Cardiac fibroblast (primary cell): ENCODE data around the gene IPO9.

ENCODE experiments used
- DNase-seq, 2 donors: peaks; one replicate each; pipeline versions ENCODE4 v3.0.0 to v3.0.0-alpha.2; 2010; ENCODE audit warnings: low read depth in 2 of 2
- H3K4me3 ChIP-seq, 2 donors: replicated peaks in 1 of 2; 1 replicate in 1 of 2; 2 replicates in 1 of 2; pipeline ENCODE4 v1.5.1; 2011; ENCODE audit warnings: low read depth in 2 of 2, low read length in 2 of 2, mild to moderate bottlenecking in 2 of 2, moderate library complexity in 1 of 2
- TF ChIP-seq, protein P1 (sequence below): IDR thresholded peaks from one replicate; pipeline ENCODE4 v1.5.1; 2011; ENCODE audit warnings: low read depth, mild to moderate bottlenecking, low read length, inconsistent platforms

IPO9 gene

GRCh38 chr1:201807958-201808632 lies 20.9 kb upstream of the IPO9 start:
- H3K4me3 ChIP-seq = no peak overlapping the region
- no peak for DNase-seq

DNA sequence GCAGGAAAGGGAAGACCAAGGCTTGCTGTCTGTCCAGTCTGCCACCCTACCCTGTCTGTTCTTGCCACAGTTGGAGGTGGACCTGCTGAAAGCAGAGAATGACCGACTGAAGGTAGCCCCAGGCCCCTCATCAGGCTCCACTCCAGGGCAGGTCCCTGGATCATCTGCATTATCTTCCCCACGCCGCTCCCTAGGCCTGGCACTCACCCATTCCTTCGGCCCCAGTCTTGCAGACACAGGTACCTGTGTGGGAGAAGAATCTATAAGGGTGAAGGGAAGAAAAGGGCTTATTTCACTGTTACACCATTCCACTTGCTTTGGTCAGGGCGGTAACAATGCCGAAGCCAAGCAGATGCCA lies 20.3 kb upstream of the IPO9 start:
- TF ChIP-seq, protein P1, sequence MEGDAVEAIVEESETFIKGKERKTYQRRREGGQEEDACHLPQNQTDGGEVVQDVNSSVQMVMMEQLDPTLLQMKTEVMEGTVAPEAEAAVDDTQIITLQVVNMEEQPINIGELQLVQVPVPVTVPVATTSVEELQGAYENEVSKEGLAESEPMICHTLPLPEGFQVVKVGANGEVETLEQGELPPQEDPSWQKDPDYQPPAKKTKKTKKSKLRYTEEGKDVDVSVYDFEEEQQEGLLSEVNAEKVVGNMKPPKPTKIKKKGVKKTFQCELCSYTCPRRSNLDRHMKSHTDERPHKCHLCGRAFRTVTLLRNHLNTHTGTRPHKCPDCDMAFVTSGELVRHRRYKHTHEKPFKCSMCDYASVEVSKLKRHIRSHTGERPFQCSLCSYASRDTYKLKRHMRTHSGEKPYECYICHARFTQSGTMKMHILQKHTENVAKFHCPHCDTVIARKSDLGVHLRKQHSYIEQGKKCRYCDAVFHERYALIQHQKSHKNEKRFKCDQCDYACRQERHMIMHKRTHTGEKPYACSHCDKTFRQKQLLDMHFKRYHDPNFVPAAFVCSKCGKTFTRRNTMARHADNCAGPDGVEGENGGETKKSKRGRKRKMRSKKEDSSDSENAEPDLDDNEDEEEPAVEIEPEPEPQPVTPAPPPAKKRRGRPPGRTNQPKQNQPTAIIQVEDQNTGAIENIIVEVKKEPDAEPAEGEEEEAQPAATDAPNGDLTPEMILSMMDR = no peak
- no peak for DNase-seq
- no peak overlapping the region for H3K4me3 ChIP-seq

More at GRCh38 chr1:201807958-201808632, 20.9 kb upstream of the IPO9 start:
- TF ChIP-seq, protein P1 = no peak

DNA sequence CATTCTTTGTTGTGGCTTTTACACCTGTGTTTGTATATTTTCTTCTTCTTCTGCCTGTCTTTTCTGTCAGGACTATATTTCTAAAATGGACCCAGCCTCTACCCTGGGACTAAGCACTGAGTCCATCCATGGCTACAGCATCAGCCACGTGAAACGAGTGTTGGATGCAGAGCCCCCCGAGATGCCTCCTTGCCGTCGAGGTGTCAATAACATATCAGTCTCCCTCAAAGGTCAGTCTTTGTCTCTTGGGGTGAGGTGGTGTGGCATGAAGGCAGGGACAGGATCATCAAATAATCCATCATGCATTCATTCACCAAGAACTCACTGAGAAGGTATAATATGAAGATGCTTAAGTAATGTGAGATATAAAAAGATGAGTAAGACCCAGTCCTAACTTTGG lies 19.1 kb upstream of the IPO9 start:
- H3K4me3 ChIP-seq = no peak overlapping the region
- DNase-seq = no peak
- TF ChIP-seq, protein P1 = no peak

DNA sequence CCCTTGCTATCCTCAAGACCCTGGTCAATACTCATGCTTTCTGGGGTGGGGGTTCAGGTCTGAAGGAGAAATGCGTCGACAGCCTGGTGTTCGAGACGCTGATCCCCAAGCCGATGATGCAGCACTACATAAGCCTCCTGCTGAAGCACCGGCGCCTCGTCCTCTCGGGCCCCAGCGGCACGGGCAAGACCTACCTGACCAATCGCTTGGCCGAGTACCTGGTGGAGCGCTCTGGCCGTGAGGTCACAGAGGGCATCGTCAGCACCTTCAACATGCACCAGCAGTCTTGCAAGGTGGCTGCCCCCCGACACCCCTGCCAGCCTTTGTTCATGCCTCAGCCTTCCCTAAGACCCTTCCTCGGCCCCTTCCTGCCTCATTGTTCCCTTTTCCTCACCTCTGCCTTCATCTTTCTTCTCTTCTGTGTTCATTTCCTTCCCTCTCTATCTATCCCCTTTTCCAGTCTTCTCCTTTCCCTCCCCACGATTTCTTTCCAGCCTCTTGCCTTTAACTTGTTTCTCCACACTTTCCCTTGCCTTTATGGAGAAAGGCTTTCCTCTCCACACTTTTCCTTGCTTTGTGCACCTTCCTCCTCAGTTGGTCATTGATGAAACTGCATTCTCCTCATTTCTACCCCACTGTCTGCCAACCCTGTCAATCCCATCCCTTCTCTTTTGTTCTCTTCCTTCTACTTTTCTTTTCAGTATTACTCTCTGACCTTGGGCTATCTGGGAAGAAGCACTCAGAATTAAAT lies 18.3 kb upstream of the IPO9 start:
- H3K4me3 ChIP-seq = no peak overlapping the region
- TF ChIP-seq, protein P1 = no peak
- DNase-seq = no peak

GRCh38 chr1:201813226-201813625 lies 15.7 kb upstream of the IPO9 start:
- no peak overlapping the region for H3K4me3 ChIP-seq
- TF ChIP-seq, protein P1 = no peak
- DNase-seq = no peak

- TF ChIP-seq, protein P1 = no peak
- no peak for DNase-seq
- no peak overlapping the region for H3K4me3 ChIP-seq
Observed at GRCh38 chr1:201816309-201816854, 12.6 kb upstream of the IPO9 start.
